GM21717 (cell line): ENCODE data around the gene CD70.
A peak's percentile ranks its signal among the peaks of the same experiment; 100 is the strongest.
"Not testable (repeated sequence)": the region's sequence is repeated elsewhere in the genome, so short reads cannot be mapped to it uniquely, and the experiment has no call there.

Experiments
- ATAC-seq: cut with Tn5 transposase; IDR thresholded peaks from one replicate; pipeline ENCODE4 v1.9.1; 2021; ENCODE audit warnings: mild to moderate bottlenecking, moderate library complexity; ENCODE audit not compliant: unreplicated experiment

Gene CD70

DNA sequence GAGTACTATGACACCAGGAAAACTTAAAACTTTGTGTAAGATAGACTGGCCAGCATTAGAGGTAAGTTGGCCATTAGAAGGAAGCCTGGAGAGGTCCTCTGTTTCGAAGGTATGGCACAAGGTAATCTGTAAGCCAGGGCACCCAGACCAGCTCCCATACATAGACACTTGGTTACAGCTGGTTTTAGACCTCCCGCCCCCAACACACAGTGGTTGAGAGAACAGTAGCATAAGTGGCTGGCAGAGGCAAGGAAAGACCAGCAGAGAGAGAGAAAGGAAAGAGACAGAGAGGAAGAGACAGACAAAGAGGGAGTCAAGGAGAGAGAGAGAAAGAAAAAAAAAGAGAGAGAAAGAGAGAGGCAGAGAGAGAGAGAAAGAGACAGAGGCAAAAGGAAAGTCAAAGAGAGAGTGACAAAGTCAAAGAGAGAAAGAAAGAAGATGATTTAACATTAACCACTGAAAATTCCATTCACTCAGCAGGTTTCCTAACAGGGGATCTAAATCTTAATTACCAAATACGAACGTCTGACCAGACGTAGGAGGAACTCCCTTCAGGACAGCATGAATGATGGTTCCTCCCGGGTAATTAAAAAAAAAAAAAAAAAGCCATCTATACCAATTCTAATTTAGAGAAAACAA lies 7.4 kb upstream of the CD70 start:
- not testable (repeated sequence) for ATAC-seq

DNA sequence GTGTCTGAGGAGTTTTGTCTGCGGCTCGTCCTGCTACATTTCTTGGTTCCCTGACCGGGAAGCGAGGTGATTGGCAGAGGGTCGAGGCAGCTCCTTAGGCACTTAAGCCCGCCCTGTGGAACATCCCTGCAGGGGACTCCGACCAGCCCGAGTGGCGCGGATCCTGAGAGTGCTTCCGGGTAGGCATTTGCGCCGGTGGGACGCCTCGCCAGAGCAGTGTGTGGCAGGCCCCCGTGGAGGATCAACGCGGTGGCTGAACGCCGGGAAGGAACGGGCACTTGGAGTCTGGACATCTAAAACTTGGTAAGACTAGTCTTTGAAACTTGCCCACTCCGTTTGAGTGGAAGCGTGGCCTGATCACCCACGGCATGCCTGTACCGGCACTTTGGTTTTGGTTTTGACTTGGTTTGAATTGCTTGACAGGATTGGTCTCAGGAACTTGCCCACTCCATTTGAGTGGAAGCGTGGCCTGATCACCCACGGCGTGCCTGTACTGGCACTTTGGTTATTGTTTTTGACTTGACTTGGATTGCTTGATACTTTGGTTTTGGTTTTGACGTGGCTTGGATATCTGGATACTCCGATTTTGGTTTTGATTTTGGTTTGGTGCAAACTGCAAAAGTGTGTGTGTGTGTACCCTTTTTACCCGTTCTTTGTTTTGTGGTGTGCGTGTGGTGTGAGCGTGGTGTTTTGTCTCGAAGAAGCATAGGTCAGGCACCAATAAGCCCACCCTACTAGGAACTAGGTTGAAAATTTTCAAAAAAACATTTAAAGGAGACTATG lies 6.7 kb upstream of the CD70 start:
- ATAC-seq, result not testable (repeated sequence)

- ATAC-seq, result no peak
Observed at GRCh38 chr19:6596621-6597020, 5.7 kb upstream of the CD70 start.

DNA sequence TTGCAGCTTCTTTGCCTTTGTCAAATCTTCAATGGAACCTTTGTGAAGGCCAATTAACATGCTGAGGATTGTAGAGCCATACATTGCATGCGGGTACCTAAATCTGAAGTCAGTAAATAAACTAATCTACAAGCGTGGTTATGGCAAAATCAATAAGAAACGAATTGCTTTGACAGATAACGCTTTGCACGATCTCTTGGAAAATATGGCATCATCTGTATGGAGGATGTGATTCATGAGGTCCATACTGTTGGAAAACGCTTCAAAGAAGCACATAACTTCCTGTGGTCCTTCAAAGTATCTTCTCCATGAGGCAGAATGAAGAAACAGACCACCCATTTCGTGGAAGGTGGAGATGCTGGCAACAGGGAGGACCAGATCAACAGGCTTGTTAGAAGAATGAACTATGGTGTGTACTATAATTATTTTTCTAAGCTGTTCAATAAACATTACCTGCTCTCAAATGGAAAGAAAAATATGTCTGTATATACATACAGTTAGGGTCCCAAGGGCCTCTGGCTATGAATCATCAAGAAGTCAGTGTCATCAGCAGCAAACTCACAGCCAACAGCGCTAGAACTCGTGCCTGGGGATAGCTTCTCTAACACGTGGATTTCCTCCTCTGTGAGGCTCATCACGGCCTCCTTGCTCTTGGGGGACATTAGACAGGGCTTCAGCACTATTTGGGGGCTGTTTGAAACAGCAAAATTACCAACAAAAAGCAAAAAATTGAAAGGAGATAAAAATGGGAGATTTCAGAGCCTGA lies 2.9 kb upstream of the CD70 start:
- ATAC-seq, result no peak

GRCh38 chr19:6590258-6590826 lies 608 bp downstream of the CD70 start:
- ATAC-seq, result no peak

GRCh38 chr19:6589711-6590257 lies 1.2 kb downstream of the CD70 start:
- ATAC-seq, result no peak

- ATAC-seq, result no peak
Observed at GRCh38 chr19:6588508-6589345, 2.2 kb downstream of the CD70 start.

- ATAC-seq, result no peak
Observed at GRCh38 chr19:6587998-6588507, 2.9 kb downstream of the CD70 start.

GRCh38 chr19:6587093-6587820 lies 3.7 kb downstream of the CD70 start:
- no peak for ATAC-seq

GRCh38 chr19:6586726-6587092 lies 4.2 kb downstream of the CD70 start:
- ATAC-seq, result no peak

GRCh38 chr19:6586056-6586455 lies 4.9 kb downstream of the CD70 start:
- ATAC-seq, result no peak

- not testable (repeated sequence) for ATAC-seq
Observed at GRCh38 chr19:6582515-6583484, 8.2 kb downstream of the CD70 start.

GRCh38 chr19:6580313-6580712 lies 10.6 kb downstream of the CD70 start:
- no peak for ATAC-seq

DNA sequence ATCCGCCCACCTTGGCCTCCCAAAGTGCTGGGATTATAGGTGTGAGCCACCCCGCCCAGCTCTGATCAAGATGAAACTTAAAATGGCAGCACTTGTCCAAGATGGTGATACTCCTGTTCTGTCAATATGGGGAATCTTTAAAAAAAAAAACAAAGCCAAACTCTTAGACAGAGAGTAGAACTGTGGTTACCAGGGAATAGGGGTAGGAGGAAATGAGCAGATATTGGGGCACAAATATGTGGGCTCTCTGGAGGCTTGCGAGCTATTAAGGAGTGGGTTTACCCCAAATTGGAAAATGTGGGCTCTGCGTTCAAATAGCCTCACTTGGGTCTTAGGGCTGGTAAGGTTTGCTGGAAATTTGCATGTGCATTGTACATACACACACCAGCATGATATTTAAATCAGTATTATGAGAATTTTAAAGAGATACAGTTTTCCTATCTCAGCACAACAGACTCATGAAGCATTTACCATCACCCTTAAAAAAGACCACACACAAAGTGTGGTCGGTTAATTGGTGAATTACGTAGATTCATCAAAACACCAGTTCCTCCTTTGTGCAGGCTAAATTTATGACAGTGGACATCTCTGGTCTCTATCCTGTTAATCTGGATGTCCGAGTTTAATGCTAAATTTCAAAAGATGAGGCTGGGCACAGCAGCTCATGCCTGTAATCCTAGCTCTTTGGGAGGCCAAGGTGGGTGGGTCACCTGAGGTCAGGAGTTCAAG lies 11.3 kb downstream of the CD70 start:
- ATAC-seq, result no peak

GRCh38 chr19:6577476-6578125 lies 13.3 kb downstream of the CD70 start:
- ATAC-seq, result peak; percentile 63

DNA sequence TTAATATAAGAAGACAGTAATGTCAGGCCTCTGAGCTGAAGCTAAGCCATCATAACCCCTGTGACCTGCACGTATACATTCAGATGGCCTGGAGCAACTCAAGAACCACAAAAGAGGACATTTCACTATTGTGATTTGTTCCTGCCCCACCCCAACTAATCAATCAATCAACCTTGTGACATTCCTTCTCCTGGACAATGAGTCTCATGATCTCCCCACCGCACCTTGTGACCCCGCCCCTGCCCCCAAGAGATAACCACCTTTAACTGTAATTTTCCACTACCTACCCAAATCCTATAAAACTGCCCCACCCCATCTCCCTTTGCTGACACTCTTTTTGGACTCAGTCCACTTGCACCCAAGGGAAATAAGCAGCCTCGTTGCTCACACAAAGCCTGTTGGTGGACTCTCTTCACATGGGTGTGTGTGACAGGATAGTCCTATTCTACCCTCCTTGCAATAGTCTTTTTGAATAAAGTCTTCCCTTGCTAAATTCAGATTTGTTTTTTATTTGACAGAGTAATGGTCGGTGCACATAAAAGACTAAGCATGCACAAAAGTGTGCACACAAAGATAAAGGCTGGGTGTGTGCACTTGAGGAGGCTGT lies 14.0 kb downstream of the CD70 start:
- ATAC-seq, result peak; percentile 5

- no peak for ATAC-seq
Observed at GRCh38 chr19:6573350-6573749, 17.6 kb downstream of the CD70 start.
